ENCODE measurements around the gene STX10.

Gene STX10

GRCh38 chr19:13164343-13165161 lies 14.4 kb upstream of the STX10 start:
- H3K36me3 Mint-ChIP-seq (ENCODE audit: low read depth) = no peaks in the 10 kb centered on the region
- peak overlapping the region; percentile 74 to 83 (median 75) for H3K4me3 Mint-ChIP-seq
- H3K27me3 Mint-ChIP-seq (ENCODE audit: low read depth) = no peaks in the 10 kb centered on the region
- no peaks in the 10 kb centered on the region for H3K9me3 Mint-ChIP-seq
- peak overlapping the region; percentile 100 for H3K27ac Mint-ChIP-seq
- H3K4me1 Mint-ChIP-seq = peaks cover 54% of the 10 kb centered on the region
- no peak for TF ChIP-seq CTCF (IDR thresholded peaks at IDR 0.05; ENCODE audit: unreplicated experiment in 3 of 3)

GRCh38 chr19:13163609-13164342 lies 13.6 kb upstream of the STX10 start:
- TF ChIP-seq CTCF (IDR thresholded peaks at IDR 0.05; ENCODE audit: unreplicated experiment in 3 of 3) = no peak
- H3K36me3 Mint-ChIP-seq (ENCODE audit: low read depth) = no peaks in the 10 kb centered on the region
- H3K27ac Mint-ChIP-seq = peak overlapping the region; percentile 100
- peaks cover 50% of the 10 kb centered on the region for H3K4me1 Mint-ChIP-seq
- no peaks in the 10 kb centered on the region for H3K9me3 Mint-ChIP-seq
- H3K4me3 Mint-ChIP-seq = peak overlapping the region; percentile 74 to 83 (median 75)
- no peaks in the 10 kb centered on the region for H3K27me3 Mint-ChIP-seq (ENCODE audit: low read depth)

- Mint-ChIP-seq H3K27me3 (ENCODE audit: low read depth) (no peaks in the 10 kb centered on the region), H3K36me3 (ENCODE audit: low read depth) (no peaks in the 10 kb centered on the region), H3K4me3 (peak overlapping the region; percentile 74 to 83 (median 75)), H3K9me3 (no peaks in the 10 kb centered on the region), H3K4me1 (peaks cover 49% of the 10 kb centered on the region), H3K27ac (peak overlapping the region; percentile 100)
- no peak for TF ChIP-seq CTCF (IDR thresholded peaks at IDR 0.05; ENCODE audit: unreplicated experiment in 3 of 3)
These were observed 12.8 kb upstream of the STX10 start for GRCh38 chr19:13162724-13163608.

GRCh38 chr19:13160557-13160956 lies 10.4 kb upstream of the STX10 start:
- no peaks in the 10 kb centered on the region for H3K9me3 Mint-ChIP-seq
- peak overlapping the region in 2 of 3 experiments; percentile 50 to 51 for H3K27ac Mint-ChIP-seq
- no peaks in the 10 kb centered on the region for H3K27me3 Mint-ChIP-seq (ENCODE audit: low read depth)
- peaks cover 38% of the 10 kb centered on the region for H3K4me1 Mint-ChIP-seq
- TF ChIP-seq CTCF (IDR thresholded peaks at IDR 0.05; ENCODE audit: unreplicated experiment in 3 of 3) = no peak
- H3K4me3 Mint-ChIP-seq = peak overlapping the region in 1 of 3 experiments; percentile 54
- H3K36me3 Mint-ChIP-seq (ENCODE audit: low read depth) = no peaks in the 10 kb centered on the region

GRCh38 chr19:13159713-13160112 lies 9.5 kb upstream of the STX10 start:
- Mint-ChIP-seq H3K27ac (peak overlapping the region; percentile 29 to 53 (median 44)), H3K36me3 (ENCODE audit: low read depth) (peaks cover under 1% of the 10 kb centered on the region), H3K4me3 (peak overlapping the region in 1 of 3 experiments; percentile 43), H3K9me3 (no peaks in the 10 kb centered on the region), H3K27me3 (ENCODE audit: low read depth) (no peaks in the 10 kb centered on the region), H3K4me1 (peaks cover 36% of the 10 kb centered on the region)
- TF ChIP-seq CTCF (IDR thresholded peaks at IDR 0.05; ENCODE audit: unreplicated experiment in 3 of 3) = no peak
